NB4 (cell line): Measurements from ENCODE around the gene NPHP4.

ENCODE experiments used
- DNase-seq: peaks from one replicate; pipeline ENCODE4 v3.0.0; 2010; ENCODE audit warnings: low read depth
- H3K4me3 ChIP-seq: one replicate; pipeline ENCODE4 v1.5.1; 2011; ENCODE audit warnings: mild to moderate bottlenecking, low read depth, low read length, moderate library complexity
- CTCF ChIP-seq: IDR thresholded peaks from one replicate; pipeline ENCODE4 v1.5.1; 2012; ENCODE audit warnings: low read depth, low read length
- MYC ChIP-seq: IDR thresholded peaks from 2 replicates; pipeline ENCODE4 v1.6.1; 2011; ENCODE audit warnings: low read depth, low read length
- POLR2A ChIP-seq: IDR thresholded peaks from 2 replicates; pipeline ENCODE4 v1.6.1; 2011; ENCODE audit warnings: mild to moderate bottlenecking; ENCODE audit not compliant: insufficient read length; ENCODE audit errors: extremely low read depth
- TF ChIP-seq, protein P1 (sequence below): IDR thresholded peaks from 2 replicates; pipeline ENCODE4 v1.6.1; 2011; ENCODE audit warnings: low read depth, low read length

NPHP4 gene

GRCh38 chr1:5835179-5835562, 157.1 kb downstream of the NPHP4 start:
- DNase-seq = no peak
- H3K4me3 ChIP-seq = no peak overlapping the region
- TF ChIP-seq MYC (no peak), CTCF (no peak), POLR2A (no peak)
- TF ChIP-seq, protein P1, sequence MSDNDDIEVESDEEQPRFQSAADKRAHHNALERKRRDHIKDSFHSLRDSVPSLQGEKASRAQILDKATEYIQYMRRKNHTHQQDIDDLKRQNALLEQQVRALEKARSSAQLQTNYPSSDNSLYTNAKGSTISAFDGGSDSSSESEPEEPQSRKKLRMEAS = no peak

DNA sequence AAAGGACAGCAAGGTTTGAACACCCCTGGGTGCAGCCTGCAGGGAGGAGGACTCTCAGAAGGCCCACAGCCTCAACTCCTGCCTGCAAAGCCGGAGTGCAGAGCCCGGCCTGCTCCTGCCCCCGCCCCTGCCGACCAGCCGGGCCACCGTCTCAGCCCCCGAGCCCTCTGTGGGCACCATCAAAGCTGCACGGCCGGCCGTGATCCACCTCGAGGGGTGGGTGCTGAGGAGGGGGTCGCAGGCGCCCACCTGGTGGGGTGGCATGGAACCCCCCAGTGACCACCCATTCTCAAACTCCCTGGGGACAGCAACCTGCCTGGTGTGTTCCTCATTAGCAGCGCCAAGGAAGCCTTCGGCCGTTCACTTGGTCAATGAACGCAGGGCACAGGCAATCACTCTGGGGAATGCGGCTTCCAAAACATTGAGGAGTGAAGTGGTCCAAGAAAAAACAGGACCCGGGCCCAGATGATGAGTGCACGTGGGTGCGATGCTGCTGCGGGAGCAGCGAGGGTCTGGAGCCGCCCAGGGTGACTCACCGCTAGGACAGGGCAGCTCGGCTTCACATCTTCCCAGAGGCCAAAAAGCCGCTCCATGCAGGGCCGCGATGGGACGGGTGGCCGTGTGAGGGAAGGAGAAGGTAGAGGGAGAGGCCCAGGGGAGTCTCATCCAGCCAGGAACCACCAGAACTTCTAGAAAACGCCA, 157.6 kb downstream of the NPHP4 start:
- H3K4me3 ChIP-seq = no peak overlapping the region
- TF ChIP-seq CTCF = no peak
- TF ChIP-seq POLR2A = no peak
- TF ChIP-seq, protein P1 = no peak
- TF ChIP-seq MYC = no peak
- no peak for DNase-seq

DNA sequence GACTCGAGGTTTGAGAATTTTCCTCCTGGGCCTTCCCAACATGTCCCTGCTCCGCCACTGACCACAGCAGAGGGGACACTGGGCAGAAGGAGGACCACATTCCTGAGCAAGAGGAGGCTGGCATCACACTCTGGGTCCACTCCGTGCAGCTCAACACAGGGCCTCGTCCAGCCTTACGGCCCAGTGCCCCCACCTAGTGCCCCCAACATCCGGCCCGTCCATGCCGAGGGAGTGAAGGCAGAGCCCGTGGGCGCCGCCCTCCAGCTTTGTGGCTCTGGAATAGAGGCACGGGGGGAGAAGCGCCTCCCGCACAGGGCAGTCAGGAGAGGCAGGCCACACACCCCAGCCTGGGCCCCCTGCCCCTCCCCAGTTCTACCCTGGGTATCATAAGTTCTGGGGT, 158.3 kb downstream of the NPHP4 start:
- DNase-seq = no peak
- H3K4me3 ChIP-seq = no peak overlapping the region
- no peak for TF ChIP-seq CTCF
- TF ChIP-seq MYC = no peak
- TF ChIP-seq, protein P1 = no peak
- no peak for TF ChIP-seq POLR2A

DNA sequence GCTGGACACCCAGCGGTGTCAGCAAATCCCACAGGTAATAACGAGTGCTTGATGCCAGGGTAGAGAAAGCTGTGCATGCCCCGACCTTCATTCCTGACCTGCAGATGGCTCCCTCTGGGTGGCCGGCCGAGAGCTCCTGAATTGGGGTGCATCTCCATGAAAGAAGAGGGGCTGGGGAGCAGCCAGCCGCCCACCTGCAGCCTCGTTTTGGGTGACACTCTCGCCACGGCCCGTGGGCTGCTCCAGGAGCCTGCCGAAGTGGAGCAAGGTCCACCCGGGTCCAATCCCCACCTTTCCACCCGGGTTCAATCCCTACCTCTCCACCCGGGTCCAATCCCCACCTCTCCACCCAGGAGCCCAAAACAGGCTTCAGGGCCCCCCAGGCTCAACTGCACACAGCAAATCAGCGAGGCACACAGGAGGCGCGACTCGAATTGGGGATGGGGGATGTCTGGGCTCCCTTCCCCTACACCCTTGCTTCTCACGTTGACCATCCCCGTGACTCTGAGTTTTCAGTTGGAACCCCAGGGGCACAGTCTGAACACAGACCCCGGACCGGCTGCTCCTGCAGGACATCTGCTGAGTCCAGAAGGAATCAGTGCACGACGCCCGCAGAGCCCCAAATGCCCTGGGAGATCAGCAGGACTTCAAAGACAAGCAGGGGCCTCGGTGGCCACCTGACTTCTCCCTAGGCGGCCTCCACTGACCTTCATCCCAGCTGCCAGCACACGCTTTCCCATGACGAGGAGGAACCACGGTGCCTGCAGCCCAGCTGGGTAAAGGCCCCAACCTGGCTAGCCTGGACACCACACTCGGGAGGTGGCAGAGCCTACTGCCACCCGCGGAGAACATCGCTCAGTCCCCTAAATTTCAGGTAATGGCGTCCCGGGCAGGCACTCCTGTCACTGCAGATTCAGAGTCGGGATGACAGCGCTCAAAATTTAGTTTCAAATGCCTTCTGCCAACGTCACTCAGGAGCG, 159.0 kb downstream of the NPHP4 start:
- TF ChIP-seq, protein P1 = no peak
- TF ChIP-seq POLR2A (no peak), CTCF (no peak)
- H3K4me3 ChIP-seq = no peak overlapping the region
- no peak for DNase-seq

GRCh38 chr1:5831600-5832335, 160.5 kb downstream of the NPHP4 start:
- no peak for TF ChIP-seq CTCF
- no peak for TF ChIP-seq POLR2A
- no peak for TF ChIP-seq MYC
- DNase-seq = no peak
- no peak overlapping the region for H3K4me3 ChIP-seq
